Fibroblast of villous mesenchyme (primary cell): Measurements from ENCODE around the gene FREM1. TPM values are rescaled to one million over a fixed set of nuclear protein-coding genes. Genes with fewer than 3 reads are reported as not detected.
A peak's percentile ranks its signal among the peaks of the same experiment; 100 is the strongest.

Experiments used
- DNase-seq: peaks from one replicate; pipeline ENCODE4 v3.0.0-alpha.2; 2010; ENCODE audit warnings: low read depth
- H3K4me3 ChIP-seq: 2 replicates; pipeline ENCODE4 v1.5.1; 2011; ENCODE audit warnings: low read depth, mild to moderate bottlenecking, low read length
- CTCF ChIP-seq: IDR thresholded peaks from 2 replicates; pipeline ENCODE4 v1.5.1; 2012; ENCODE audit warnings: low read depth, mild to moderate bottlenecking, low read length; ENCODE audit not compliant: insufficient read depth
- total RNA-seq: library from RNA; depleted of rRNA; stranded (reverse); fragments of >200 nt; gene quantifications from 2 replicates; pipeline ENCODE4 v1.2.3, GENCODE V29; 2012

FREM1 gene
- total RNA-seq, 1 donor = 0.86 TPM

- DNase-seq = no peak
- H3K4me3 ChIP-seq = no peak overlapping the region
- no peak for TF ChIP-seq CTCF
Observed at GRCh38 chr9:14775917-14776316, 134.3 kb downstream of the FREM1 start.

- no peak for DNase-seq
- no peak overlapping the region for H3K4me3 ChIP-seq
- TF ChIP-seq CTCF = no peak
Observed at GRCh38 chr9:14770592-14770991, 139.6 kb downstream of the FREM1 start.

- peak; percentile 16 for DNase-seq
Observed at GRCh38 chr9:14769230-14769571, 141.0 kb downstream of the FREM1 start.

GRCh38 chr9:14768405-14769229 lies 141.6 kb downstream of the FREM1 start:
- DNase-seq = peak; percentile 56
- H3K4me3 ChIP-seq = no peak overlapping the region
- peak; percentile 78 for TF ChIP-seq CTCF

More at GRCh38 chr9:14769230-14769571, 141.0 kb downstream of the FREM1 start:
- H3K4me3 ChIP-seq = no peak overlapping the region
- peak; percentile 32 for TF ChIP-seq CTCF

GRCh38 chr9:14766299-14766698 lies 143.9 kb downstream of the FREM1 start:
- H3K4me3 ChIP-seq = no peak overlapping the region
- DNase-seq = no peak
- TF ChIP-seq CTCF = no peak

- no peak overlapping the region for H3K4me3 ChIP-seq
- DNase-seq = no peak
- no peak for TF ChIP-seq CTCF
Observed at GRCh38 chr9:14761584-14761983, 148.6 kb downstream of the FREM1 start.

- TF ChIP-seq CTCF = no peak
Observed at GRCh38 chr9:14760060-14760459, 150.2 kb downstream of the FREM1 start.

More at GRCh38 chr9:14760060-14760459, 150.2 kb downstream of the FREM1 start:
- DNase-seq = no peak
- no peak overlapping the region for H3K4me3 ChIP-seq
